HCT116 (cell line): Measurements from ENCODE around the gene UBALD2. TPM values are rescaled to one million over a fixed set of nuclear protein-coding genes. Genes with fewer than 3 reads are reported as not detected.

Experiments used
- ATAC-seq: fragments of 200-7000 bp; cut with Tn5 transposase; 2 replicates; pipeline ENCODE4 v1.9.1; 2020; ENCODE audit warnings: mild to moderate bottlenecking, moderate library complexity
- BruUV-seq: library from RNA; stranded (reverse); fragments of 400-500 nt; replicated peaks from 2 replicates; lab custom pipeline; 2021; lab: Mats Ljungman, UMichigan
- CTCF ChIA-PET: fragments of 300-600 bp; sonication (Branson Sonifier 250); formaldehyde crosslinking; loops from one replicate; lab custom pipeline; 2021; ENCODE audit warnings: antibody characterized with exemption; lab: Charles Lee
- POLR2A ChIA-PET: fragments of 300-600, 350-600 bp; sonication (Branson Sonifier 250); formaldehyde crosslinking; loops from one replicate; lab custom pipeline; 2021; ENCODE audit warnings: antibody characterized with exemption; lab: Charles Lee
- RAD21 ChIA-PET, 2 experiments: fragments of 300-600 bp; sonication (Branson Sonifier 250); formaldehyde crosslinking; loops; one replicate each; lab custom pipeline; 2023; ENCODE audit warnings: low total read pairs in 2 of 2; ENCODE audit not compliant: uncharacterized antibody in 2 of 2, unreplicated experiment in 2 of 2, low non-redundant PET in 1 of 2; lab: Charles Lee
- DNase-seq: peaks from one replicate; pipeline ENCODE4 v3.0.0-alpha.2; 2010; ENCODE audit warnings: low read depth, low spot score
- H2AFZ ChIP-seq: fragments of 200-600 bp; shearing (Covaris generic), sonication (generic); 2 replicates; pipeline ENCODE4 v1.6.1; 2017; ENCODE audit warnings: low read depth, mixed run types, mixed read lengths, antibody characterized with exemption, low read length; ENCODE audit not compliant: poor library complexity, severe bottlenecking
- H3K27ac ChIP-seq: 2 replicates; pipeline ENCODE4 v1.5.1; 2012; ENCODE audit warnings: low read depth, low read length
- H3K27me3 ChIP-seq: fragments of 200-600 bp; sonication (generic); 2 replicates; pipeline ENCODE4 v1.6.1; 2016; ENCODE audit warnings: mixed run types, low read length, mixed read lengths; ENCODE audit not compliant: insufficient read depth
- H3K36me3 ChIP-seq, 2 experiments: fragments of 200-500 bp in 1 of 2; fragments of 200-600 bp in 1 of 2; sonication (Bioruptor generic) in 1 of 2; sonication (generic) in 1 of 2; 2 replicates each; pipeline versions ENCODE4 v1.5.1 to v1.6.1; 2014 to 2016; ENCODE audit warnings: low read length in 2 of 2, inconsistent platforms in 1 of 2, mixed read lengths in 1 of 2, mixed run types in 1 of 2; ENCODE audit not compliant: insufficient read depth in 2 of 2, control insufficient read depth in 1 of 2
- H3K4me1 ChIP-seq, 2 experiments: fragments of 200-600 bp in 1 of 2; sonication (generic) in 1 of 2; 2 replicates each; pipeline versions ENCODE4 v1.5.1 to v1.6.1; 2012 to 2017; ENCODE audit warnings: low read length in 2 of 2, inconsistent platforms in 1 of 2, mild to moderate bottlenecking in 1 of 2, mixed read lengths in 1 of 2, mixed run types in 1 of 2, moderate library complexity in 1 of 2; ENCODE audit not compliant: insufficient read depth in 2 of 2, control insufficient read depth in 1 of 2
- H3K4me2 ChIP-seq: fragments of 200-600 bp; sonication (generic); 2 replicates; pipeline ENCODE4 v1.6.1; 2017; ENCODE audit warnings: mixed run types, low read length, mixed read lengths
- H3K4me3 ChIP-seq, 2 experiments: fragments of 200-600 bp in 1 of 2; sonication (generic) in 1 of 2; replicated peaks in 1 of 2; 2 replicates each; pipeline ENCODE4 v1.5.1; 2011 to 2016; ENCODE audit warnings: low read length in 2 of 2, control low read depth in 1 of 2, low read depth in 1 of 2, mild to moderate bottlenecking in 1 of 2, mixed read lengths in 1 of 2, mixed run types in 1 of 2
- H3K79me2 ChIP-seq: fragments of 200-600 bp; sonication (generic); 2 replicates; pipeline ENCODE4 v1.6.1; 2017; ENCODE audit warnings: mild to moderate bottlenecking, mixed run types, low read length, moderate library complexity, mixed read lengths; ENCODE audit not compliant: insufficient read depth
- H3K9ac ChIP-seq: fragments of 200-600 bp; sonication (generic); 2 replicates; pipeline ENCODE4 v1.6.1; 2016; ENCODE audit warnings: low read length, mixed read lengths
- H3K9me2 ChIP-seq: fragments of 200-600 bp; sonication (generic), shearing (Covaris generic); 2 replicates; pipeline ENCODE4 v1.6.1; 2017; ENCODE audit warnings: mixed run types, mild to moderate bottlenecking, moderate library complexity; ENCODE audit not compliant: insufficient read depth
- H3K9me3 ChIP-seq, 2 experiments: fragments of 200-500 bp in 1 of 2; fragments of 200-600 bp in 1 of 2; sonication (Bioruptor generic) in 1 of 2; sonication (generic) in 1 of 2; 2 replicates each; pipeline ENCODE4 v1.6.1; 2014 to 2017; ENCODE audit warnings: low read length in 2 of 2, mixed read lengths in 2 of 2, inconsistent platforms in 1 of 2, low read depth in 1 of 2, mild to moderate bottlenecking in 1 of 2, mixed run types in 1 of 2, moderate library complexity in 1 of 2; ENCODE audit not compliant: control insufficient read depth in 1 of 2, insufficient read depth in 1 of 2
- H4K20me1 ChIP-seq: fragments of 200-600 bp; sonication (generic), shearing (Covaris generic); 2 replicates; pipeline ENCODE4 v1.6.1; 2017; ENCODE audit warnings: mixed run types, mild to moderate bottlenecking, moderate library complexity; ENCODE audit not compliant: insufficient read depth
- CBX3 ChIP-seq: IDR thresholded peaks from 2 replicates; pipeline ENCODE4 v1.6.1; 2012; ENCODE audit warnings: low read depth
- POLR2AphosphoS5 ChIP-seq: IDR thresholded peaks from 2 replicates; pipeline ENCODE4 v1.6.1; 2011; ENCODE audit warnings: mild to moderate bottlenecking, low read depth, low read length, moderate library complexity
- SP1 ChIP-seq: IDR thresholded peaks from 2 replicates; pipeline ENCODE4 v1.6.1; 2012; ENCODE audit warnings: low read depth
- TCF7L2 ChIP-seq: IDR thresholded peaks from 2 replicates; pipeline ENCODE4 v1.7.0; 2011; ENCODE audit warnings: borderline replicate concordance, inconsistent platforms; ENCODE audit not compliant: insufficient read depth, insufficient read length; ENCODE audit errors: extremely low read depth
- ZNF274 ChIP-seq: fragments of 200-500 bp; sonication (Bioruptor generic); IDR thresholded peaks from 2 replicates; pipeline ENCODE4 v1.6.1; 2014; ENCODE audit warnings: mild to moderate bottlenecking, low read depth, low read length, inconsistent platforms
- intact Hi-C: fragments of 100-400 bp; cut with micrococcal nuclease; formaldehyde crosslinking; loops from 2 replicates; pipeline ENCODE4 v1.10.0; 2022
- total RNA-seq: library from RNA; stranded (reverse); gene quantifications from one replicate; pipeline ENCODE4 v1.2.1, GENCODE V29; 2021; ENCODE audit not compliant: unreplicated experiment
- TF ChIP-seq, protein P1 (sequence below), 3 experiments: fragments of 200-600 bp in 1 of 3; sonication (generic) in 1 of 3; IDR thresholded peaks in 2 of 3; conservative IDR thresholded peaks in 1 of 3; 2 replicates each; pipeline ENCODE4 v1.5.1; 2012 to 2017; ENCODE audit warnings: low read depth in 2 of 3, low read length in 2 of 3, antibody characterized with exemption in 1 of 3, borderline replicate concordance in 1 of 3, control low read depth in 1 of 3, mild to moderate bottlenecking in 1 of 3, mixed read lengths in 1 of 3, mixed run types in 1 of 3, moderate library complexity in 1 of 3; ENCODE audit not compliant: insufficient read depth in 1 of 3

UBALD2 gene
- total RNA-seq, 1 experiment from 2014 or later = 94.3 TPM

DNA sequence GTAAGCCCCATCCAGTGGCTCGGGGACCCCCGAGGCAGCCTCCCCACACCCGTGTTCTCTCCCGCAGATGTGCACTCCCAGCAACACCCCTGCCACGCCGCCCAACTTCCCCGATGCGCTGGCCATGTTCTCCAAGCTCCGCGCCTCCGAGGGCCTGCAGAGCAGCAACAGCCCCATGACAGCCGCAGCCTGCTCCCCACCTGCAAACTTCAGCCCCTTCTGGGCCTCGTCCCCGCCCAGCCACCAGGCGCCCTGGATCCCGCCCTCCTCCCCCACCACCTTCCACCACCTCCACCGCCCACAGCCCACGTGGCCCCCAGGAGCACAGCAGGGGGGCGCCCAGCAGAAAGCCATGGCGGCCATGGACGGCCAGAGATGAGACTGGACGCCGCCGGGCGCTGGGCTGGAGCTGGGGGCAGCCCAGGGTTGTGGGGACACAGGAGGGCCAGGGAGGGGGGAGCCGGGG, 5.0 kb downstream of the UBALD2 start (continued):
- TF ChIP-seq, protein P1, sequence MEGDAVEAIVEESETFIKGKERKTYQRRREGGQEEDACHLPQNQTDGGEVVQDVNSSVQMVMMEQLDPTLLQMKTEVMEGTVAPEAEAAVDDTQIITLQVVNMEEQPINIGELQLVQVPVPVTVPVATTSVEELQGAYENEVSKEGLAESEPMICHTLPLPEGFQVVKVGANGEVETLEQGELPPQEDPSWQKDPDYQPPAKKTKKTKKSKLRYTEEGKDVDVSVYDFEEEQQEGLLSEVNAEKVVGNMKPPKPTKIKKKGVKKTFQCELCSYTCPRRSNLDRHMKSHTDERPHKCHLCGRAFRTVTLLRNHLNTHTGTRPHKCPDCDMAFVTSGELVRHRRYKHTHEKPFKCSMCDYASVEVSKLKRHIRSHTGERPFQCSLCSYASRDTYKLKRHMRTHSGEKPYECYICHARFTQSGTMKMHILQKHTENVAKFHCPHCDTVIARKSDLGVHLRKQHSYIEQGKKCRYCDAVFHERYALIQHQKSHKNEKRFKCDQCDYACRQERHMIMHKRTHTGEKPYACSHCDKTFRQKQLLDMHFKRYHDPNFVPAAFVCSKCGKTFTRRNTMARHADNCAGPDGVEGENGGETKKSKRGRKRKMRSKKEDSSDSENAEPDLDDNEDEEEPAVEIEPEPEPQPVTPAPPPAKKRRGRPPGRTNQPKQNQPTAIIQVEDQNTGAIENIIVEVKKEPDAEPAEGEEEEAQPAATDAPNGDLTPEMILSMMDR (IDR thresholded peaks at IDR 0.05 in 2 of 3, conservative IDR thresholded peaks at IDR 0.05 in 1 of 3; ENCODE audit: borderline replicate concordance in 1 of 3, insufficient read depth in 1 of 3, low read depth in 2 of 3, low read length in 2 of 3) = no peak
- no peak for TF ChIP-seq CBX3
- TF ChIP-seq SP1 = no peak

DNA sequence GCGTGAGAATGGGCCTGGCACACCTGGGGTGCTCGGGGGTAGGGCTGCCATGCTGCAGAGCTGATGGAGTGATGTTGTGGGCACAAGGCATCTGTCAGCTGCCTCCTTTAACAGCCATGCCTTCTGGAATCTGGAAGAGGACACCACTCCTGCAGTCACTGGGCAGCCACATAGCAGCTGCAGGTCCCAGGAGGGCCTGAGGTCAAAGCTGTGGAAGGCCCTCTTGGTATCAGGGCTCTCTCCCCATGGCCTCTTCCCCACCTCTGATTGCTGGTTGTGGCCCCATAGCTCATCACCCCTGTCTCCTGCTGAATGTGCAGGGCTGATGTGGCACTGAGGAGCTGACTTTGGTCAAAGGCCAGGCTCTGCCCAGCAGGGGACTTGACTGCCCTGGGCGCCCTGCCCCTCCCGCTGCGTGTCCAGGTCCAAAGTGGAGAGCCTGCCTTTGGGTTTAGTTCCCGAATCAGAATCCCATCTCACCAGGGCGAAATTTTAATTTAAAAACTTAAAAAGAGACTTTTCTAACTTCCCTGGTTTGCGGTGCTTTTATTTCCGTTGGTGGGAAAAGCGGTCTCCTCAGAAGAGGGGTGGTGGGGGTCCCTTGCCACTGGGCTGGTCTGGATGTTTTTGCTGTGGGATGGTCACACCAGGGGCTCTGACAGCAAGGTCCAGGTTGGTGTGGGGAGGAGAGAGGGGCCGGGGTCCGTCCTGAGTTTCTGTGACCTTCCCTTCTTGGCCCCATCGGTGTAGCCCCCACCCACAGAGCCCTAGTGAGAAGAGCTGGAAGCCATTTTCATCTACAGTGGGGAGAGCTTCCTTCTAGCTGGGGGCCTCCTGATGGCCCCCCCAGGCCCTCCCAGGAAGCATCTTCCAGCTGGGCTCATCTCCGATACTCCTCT, 5.9 kb downstream of the UBALD2 start:
- TF ChIP-seq ZNF274 (no peak), POLR2AphosphoS5 (peak; percentile 28), TCF7L2 (no peak)
- TF ChIP-seq, all 23 proteins: peak for 1
- intact Hi-C loops = no loop called here
- no peak for DNase-seq
- peaks cover 3 to 21% of the 10 kb centered on the region in 2 experiments; a peak in 2 of 4 replicates for H3K36me3 ChIP-seq
- no peak overlapping the region for H2AFZ ChIP-seq
- POLR2A ChIA-PET = interaction anchor here (1.1 kb wide), 1 partner anchor 167 kb away, joined by 3 read pairs; the partner anchor contains the start of gene EXOC7
- no peak overlapping the region for H3K9ac ChIP-seq
- H3K9me3 ChIP-seq = no peaks in the 10 kb centered on the region
- H3K79me2 ChIP-seq = peaks cover 20% of the 10 kb centered on the region
- no TSS peak for BruUV-seq
- no peaks in the 10 kb centered on the region for H4K20me1 ChIP-seq
- no peak overlapping the region for H3K27ac ChIP-seq
- ATAC-seq = no peak
- peaks cover 6 to 16% of the 10 kb centered on the region in 2 experiments for H3K4me1 ChIP-seq
- no peak overlapping the region for H3K4me2 ChIP-seq
- H3K9me2 ChIP-seq = no peaks in the 10 kb centered on the region
- RAD21 ChIA-PET = no interaction called here
- no peaks in the 10 kb centered on the region for H3K27me3 ChIP-seq
- CTCF ChIA-PET = interaction anchor here (1.2 to 1.3 kb wide), 2 partner anchors 8 to 146 kb away, joined by 3 to 7 read pairs; no protein-coding TSS in a partner anchor
- H3K4me3 ChIP-seq = no peak overlapping the region
